Fibroblast of gingiva (primary cell): Measurements from ENCODE around the gene ZNF280C.

ENCODE experiments used
- DNase-seq: peaks from one replicate; pipeline ENCODE4 v3.0.0-alpha.2; 2011; ENCODE audit warnings: low read depth

The ZNF280C gene

GRCh38 chrX:130176942-130177341 is 91.8 kb downstream of the ZNF280C start:
- DNase-seq, result no peak

GRCh38 chrX:130176354-130176776 is 92.3 kb downstream of the ZNF280C start:
- DNase-seq, result no peak

- no peak for DNase-seq
Measured at GRCh38 chrX:130174937-130175336, 93.8 kb downstream of the ZNF280C start.

- peak; percentile 57 for DNase-seq
Measured at GRCh38 chrX:130174045-130174704, 94.5 kb downstream of the ZNF280C start.

GRCh38 chrX:130173190-130173895 is 95.4 kb downstream of the ZNF280C start:
- peak; percentile 73 for DNase-seq

- no peak for DNase-seq
Measured at GRCh38 chrX:130172127-130172845, 96.4 kb downstream of the ZNF280C start.

- DNase-seq, result peak; percentile 20
Measured at GRCh38 chrX:130171446-130172126, 97.1 kb downstream of the ZNF280C start, which contains the start of gene RAB33A. Gene RAB33A, plus strand, starts transcription at chrX:130171962. Its CDS starts 101 bp downstream, at chrX:130172063.

- DNase-seq, result no peak
Measured at GRCh38 chrX:130170752-130171445, 97.8 kb downstream of the ZNF280C start.

GRCh38 chrX:130167040-130167439 is 101.7 kb downstream of the ZNF280C start:
- no peak for DNase-seq

GRCh38 chrX:130166503-130166777 is 102.3 kb downstream of the ZNF280C start:
- no peak for DNase-seq

- DNase-seq, result peak; percentile 95
Measured at GRCh38 chrX:130165703-130166502, 102.8 kb downstream of the ZNF280C start, which contains the start of gene AIFM1. Gene AIFM1, minus strand, starts transcription at chrX:130165841. Its CDS starts 185 bp downstream, at chrX:130165656.

GRCh38 chrX:130165181-130165702 is 103.5 kb downstream of the ZNF280C start:
- peak; percentile 49 for DNase-seq

- DNase-seq, result no peak
Measured at GRCh38 chrX:130163398-130163797, 105.3 kb downstream of the ZNF280C start.

- no peak for DNase-seq
Measured at GRCh38 chrX:130162094-130162735, 106.5 kb downstream of the ZNF280C start.

- DNase-seq, result no peak
Measured at GRCh38 chrX:130159776-130160175, 108.9 kb downstream of the ZNF280C start.

- no peak for DNase-seq
Measured at GRCh38 chrX:130158311-130158710, 110.4 kb downstream of the ZNF280C start.

GRCh38 chrX:130155564-130155963 is 113.1 kb downstream of the ZNF280C start:
- DNase-seq, result no peak
